Vagina (tissue), 2 donors: ENCODE data around the gene DCLRE1B. TPM values are rescaled to one million over a fixed set of nuclear protein-coding genes. Genes with fewer than 3 reads are reported as not detected.
A peak's percentile ranks its signal among the peaks of the same experiment; 100 is the strongest.

Source experiments
- DNase-seq, 2 donors: peaks; one replicate each; pipeline ENCODE4 v3.0.0-alpha.2; 2017; ENCODE audit errors: extremely low spot score in 2 of 2
- H3K27ac ChIP-seq: fragments of 200-600 bp; sonication (generic); one replicate; pipeline ENCODE4 v1.5.1; 2019
- H3K27me3 ChIP-seq: fragments of 200-600 bp; sonication (generic); one replicate; pipeline ENCODE4 v1.5.1; 2019
- H3K36me3 ChIP-seq, 2 donors: fragments of 200-600 bp; sonication (generic); one replicate each; pipeline ENCODE4 v1.5.1; 2017 to 2019
- H3K4me1 ChIP-seq: fragments of 200-600 bp; sonication (generic); one replicate; pipeline ENCODE4 v1.5.1; 2019
- H3K4me3 ChIP-seq, 2 donors: fragments of 200-600 bp; sonication (generic); 1 replicate in 1 of 2; 2 replicates in 1 of 2; pipeline ENCODE4 v1.5.1; 2016 to 2019
- H3K9me3 ChIP-seq: fragments of 200-600 bp; sonication (generic); one replicate; pipeline ENCODE4 v1.5.1; 2019
- POLR2A ChIP-seq, 2 donors: fragments of 450-650 bp; IDR thresholded peaks; one replicate each; pipeline ENCODE4 v1.6.1; 2017; ENCODE audit warnings: antibody characterized with exemption in 2 of 2, mild to moderate bottlenecking in 2 of 2, moderate library complexity in 2 of 2
- POLR2AphosphoS5 ChIP-seq, 2 donors: sonication (generic); formaldehyde crosslinking; IDR thresholded peaks; one replicate each; pipeline ENCODE4 v1.9.0; 2017; ENCODE audit warnings: antibody characterized with exemption in 2 of 2, mild to moderate bottlenecking in 2 of 2, low read depth in 1 of 2; ENCODE audit not compliant: insufficient read depth in 1 of 2
- intact Hi-C: fragments of 100-400 bp; cut with DNase I; formaldehyde crosslinking; loops from one replicate; pipeline ENCODE4 v1.15.1; 2023
- total RNA-seq: library from RNA; depleted of rRNA; stranded (reverse); fragments of >200 nt; gene quantifications from one replicate; pipeline ENCODE4 v1.2.3, GENCODE V29; 2016
- TF ChIP-seq, protein P1 (sequence below), 3 experiments: fragments of 450-650 bp in 2 of 3; fragments of 200-600 bp in 1 of 3; sonication (generic) in 1 of 3; IDR thresholded peaks; one replicate each; pipeline ENCODE4 v1.5.1; 2017 to 2019; ENCODE audit warnings: antibody characterized with exemption in 3 of 3, mild to moderate bottlenecking in 2 of 3, moderate library complexity in 2 of 3

Gene DCLRE1B
- total RNA-seq, 1 donor from 2014 or later = 5.2 TPM

DNA sequence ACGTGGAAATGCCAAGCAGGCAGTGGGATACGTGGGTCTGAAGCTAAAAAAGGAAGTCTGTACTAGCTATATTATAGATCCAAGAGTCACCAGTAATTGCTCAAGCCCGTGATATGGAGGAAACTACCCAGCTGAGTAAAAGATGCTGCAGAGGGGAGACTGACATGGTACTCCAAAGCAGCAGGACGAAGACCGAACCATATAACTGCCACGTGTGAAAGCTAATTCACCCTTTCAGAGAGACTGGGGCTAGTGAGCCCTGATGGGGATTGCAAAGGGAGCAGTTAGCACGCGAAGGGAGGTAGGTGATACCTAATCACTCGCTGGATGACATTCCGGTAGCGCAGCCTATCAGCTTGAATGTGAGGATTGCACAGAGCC is 843 bp upstream of the DCLRE1B start:
- Histone ChIP-seq H3K36me3 (peaks cover 0 to 25% of the 10 kb centered on the region in 2 donors), H3K9me3 (no peaks in the 10 kb centered on the region), H3K27ac (peak overlapping the region; percentile 95), H3K4me1 (peaks cover 22% of the 10 kb centered on the region), H3K27me3 (no peaks in the 10 kb centered on the region), H3K4me3 (peak overlapping the region; percentile 67 to 86)
- no peak for DNase-seq
- intact Hi-C loops = loop anchor here (2.0 to 10.0 kb wide), 2 partner anchors 25 to 69 kb away; partner anchors contain the start of gene HIPK1
- no peak for TF ChIP-seq POLR2AphosphoS5 (IDR thresholded peaks at IDR 0.05; ENCODE audit: insufficient read depth in 1 of 2, low read depth in 1 of 2)

DNA sequence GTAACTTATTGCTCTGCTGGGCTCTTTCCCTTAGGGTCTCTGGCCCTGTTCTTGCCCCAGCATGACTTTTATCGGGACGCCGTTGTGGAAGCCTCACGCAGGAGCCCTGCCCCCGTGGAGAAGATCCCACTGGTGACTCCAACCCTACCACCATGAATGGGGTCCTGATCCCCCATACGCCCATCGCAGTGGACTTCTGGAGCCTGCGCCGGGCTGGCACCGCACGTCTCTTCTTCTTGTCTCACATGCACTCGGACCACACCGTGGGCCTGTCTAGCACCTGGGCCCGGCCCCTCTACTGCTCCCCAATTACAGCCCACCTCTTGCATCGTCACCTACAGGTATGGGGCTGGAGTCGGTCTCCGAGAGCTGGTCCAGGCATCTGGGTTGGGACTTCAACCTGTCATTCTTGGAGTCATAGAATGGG is 322 bp downstream of the DCLRE1B start:
- TF ChIP-seq, protein P1, sequence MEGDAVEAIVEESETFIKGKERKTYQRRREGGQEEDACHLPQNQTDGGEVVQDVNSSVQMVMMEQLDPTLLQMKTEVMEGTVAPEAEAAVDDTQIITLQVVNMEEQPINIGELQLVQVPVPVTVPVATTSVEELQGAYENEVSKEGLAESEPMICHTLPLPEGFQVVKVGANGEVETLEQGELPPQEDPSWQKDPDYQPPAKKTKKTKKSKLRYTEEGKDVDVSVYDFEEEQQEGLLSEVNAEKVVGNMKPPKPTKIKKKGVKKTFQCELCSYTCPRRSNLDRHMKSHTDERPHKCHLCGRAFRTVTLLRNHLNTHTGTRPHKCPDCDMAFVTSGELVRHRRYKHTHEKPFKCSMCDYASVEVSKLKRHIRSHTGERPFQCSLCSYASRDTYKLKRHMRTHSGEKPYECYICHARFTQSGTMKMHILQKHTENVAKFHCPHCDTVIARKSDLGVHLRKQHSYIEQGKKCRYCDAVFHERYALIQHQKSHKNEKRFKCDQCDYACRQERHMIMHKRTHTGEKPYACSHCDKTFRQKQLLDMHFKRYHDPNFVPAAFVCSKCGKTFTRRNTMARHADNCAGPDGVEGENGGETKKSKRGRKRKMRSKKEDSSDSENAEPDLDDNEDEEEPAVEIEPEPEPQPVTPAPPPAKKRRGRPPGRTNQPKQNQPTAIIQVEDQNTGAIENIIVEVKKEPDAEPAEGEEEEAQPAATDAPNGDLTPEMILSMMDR (IDR thresholded peaks at IDR 0.05) = no peak
- TF ChIP-seq POLR2AphosphoS5 (IDR thresholded peaks at IDR 0.05; ENCODE audit: insufficient read depth in 1 of 2, low read depth in 1 of 2) (no peak), POLR2A (IDR thresholded peaks at IDR 0.05) (no peak)
- intact Hi-C loops = loop anchor here (2.0 to 10.0 kb wide), 2 partner anchors 23 to 71 kb away; partner anchors contain the start of gene HIPK1
- H3K9me3 ChIP-seq = no peaks in the 10 kb centered on the region
- H3K4me3 ChIP-seq = peak overlapping the region; percentile 67 to 86
- DNase-seq = peak in 1 of 2 donors; percentile 94
- H3K27ac ChIP-seq = peak overlapping the region; percentile 95
- H3K27me3 ChIP-seq = no peaks in the 10 kb centered on the region
- peaks cover 0 to 15% of the 10 kb centered on the region in 2 donors for H3K36me3 ChIP-seq
- peaks cover 22% of the 10 kb centered on the region for H3K4me1 ChIP-seq

DNA sequence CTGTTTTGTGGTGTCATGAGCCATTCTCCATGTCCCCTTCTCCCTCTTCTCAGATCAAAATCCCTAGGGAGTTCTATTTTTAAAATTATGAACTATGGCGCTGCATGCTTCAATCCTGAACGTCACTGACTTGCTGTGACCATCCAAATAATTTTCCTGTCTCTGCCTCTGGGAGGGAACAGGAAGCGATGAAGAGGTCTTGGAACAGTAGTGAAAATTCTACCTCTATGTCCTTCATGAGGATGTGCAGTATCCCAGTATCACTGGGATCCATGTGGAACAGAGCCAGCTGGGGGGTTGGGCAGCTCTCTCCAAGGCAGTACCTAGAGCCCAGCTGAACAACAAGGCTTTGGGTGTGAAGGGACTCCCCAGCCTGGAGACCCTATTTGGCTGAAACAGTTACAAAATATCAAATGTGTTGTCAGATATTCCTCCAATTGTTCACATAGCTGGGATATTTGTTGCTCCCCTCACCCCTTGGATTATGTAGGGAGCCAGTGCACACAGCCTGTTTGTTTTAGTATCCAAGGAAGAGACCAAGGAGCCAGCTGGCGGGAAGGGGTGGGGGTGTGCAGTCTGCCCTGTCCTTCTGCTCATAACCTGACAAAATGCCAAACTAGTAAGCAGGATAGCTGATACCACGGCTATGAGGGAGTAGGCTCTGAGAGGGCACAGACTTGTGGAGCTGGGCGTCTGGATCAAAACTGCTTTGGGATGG is 7.6 kb downstream of the DCLRE1B start:
- peak overlapping the region; percentile 49 for H3K27ac ChIP-seq
- H3K4me1 ChIP-seq = peaks cover 4% of the 10 kb centered on the region
- no peak overlapping the region for H3K4me3 ChIP-seq
- H3K27me3 ChIP-seq = no peaks in the 10 kb centered on the region
- no peaks in the 10 kb centered on the region for H3K9me3 ChIP-seq
- TF ChIP-seq POLR2AphosphoS5 (IDR thresholded peaks at IDR 0.05; ENCODE audit: insufficient read depth in 1 of 2, low read depth in 1 of 2) (no peak), POLR2A (IDR thresholded peaks at IDR 0.05) (no peak)
- TF ChIP-seq, protein P1 (IDR thresholded peaks at IDR 0.05) = no peak
- DNase-seq = no peak
- H3K36me3 ChIP-seq = peaks cover 0 to 27% of the 10 kb centered on the region in 2 donors
- intact Hi-C loops = no loop called here

DNA sequence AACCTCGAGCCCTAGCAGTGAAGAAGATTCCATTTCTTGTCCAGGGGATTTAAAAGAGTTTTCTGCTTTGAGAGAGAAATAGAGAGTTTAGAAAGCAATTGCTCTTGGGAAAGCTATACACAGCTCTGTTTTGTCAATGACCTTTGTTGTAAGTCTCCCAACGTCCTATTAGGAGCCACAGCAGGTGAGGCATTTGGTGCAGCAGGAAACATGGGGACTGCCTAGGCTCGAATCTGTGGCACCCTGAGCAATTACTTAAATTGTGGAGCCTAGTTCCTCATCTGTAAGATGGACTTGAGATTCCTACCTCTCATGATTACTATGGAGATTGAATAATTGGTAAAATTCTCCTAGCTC is 8.2 kb downstream of the DCLRE1B start:
- no peak overlapping the region for H3K4me3 ChIP-seq
- DNase-seq = no peak
- no peaks in the 10 kb centered on the region for H3K9me3 ChIP-seq
- H3K4me1 ChIP-seq = peaks cover 4% of the 10 kb centered on the region
- H3K36me3 ChIP-seq = peaks cover 0 to 21% of the 10 kb centered on the region in 2 donors
- intact Hi-C loops = no loop called here
- TF ChIP-seq POLR2A (IDR thresholded peaks at IDR 0.05) = no peak
- TF ChIP-seq, protein P1 (IDR thresholded peaks at IDR 0.05) = no peak
- TF ChIP-seq POLR2AphosphoS5 (IDR thresholded peaks at IDR 0.05; ENCODE audit: insufficient read depth in 1 of 2, low read depth in 1 of 2) = no peak
- no peak overlapping the region for H3K27ac ChIP-seq
- no peaks in the 10 kb centered on the region for H3K27me3 ChIP-seq

DNA sequence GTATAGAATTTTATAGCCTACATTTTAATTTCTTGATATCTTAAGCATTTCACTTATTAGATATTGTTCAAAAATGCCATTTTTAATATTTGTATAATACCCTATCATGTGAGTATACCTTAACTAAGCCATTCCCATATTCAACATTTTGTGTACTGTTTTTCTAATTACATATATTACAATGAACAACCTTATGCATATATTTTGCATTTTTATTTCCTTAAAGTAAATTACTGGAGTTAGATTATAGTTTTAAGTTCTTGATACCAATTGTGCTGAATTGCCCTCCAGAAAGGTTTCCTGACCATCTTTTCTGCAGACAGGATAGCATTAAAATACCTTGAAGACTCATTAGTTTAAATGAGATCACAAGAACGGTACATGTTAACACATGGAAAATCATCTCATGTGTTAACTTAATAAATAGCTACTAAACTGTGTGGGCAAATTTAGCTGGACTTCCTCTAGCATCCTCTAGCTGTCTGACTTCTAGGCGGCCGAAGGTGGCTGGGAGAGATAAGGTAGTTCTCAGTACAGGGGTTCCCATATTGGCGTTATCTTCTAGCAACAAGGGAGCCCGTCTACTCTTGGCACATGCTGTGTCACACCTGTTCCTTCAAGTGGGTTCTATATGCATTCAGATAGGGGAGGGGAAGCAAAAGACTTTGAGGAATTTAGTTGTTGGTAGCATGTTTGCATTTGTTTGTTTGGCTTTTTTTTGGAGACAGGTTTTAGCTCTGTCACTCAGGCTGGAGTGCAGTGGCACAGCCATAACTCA is 8.9 kb downstream of the DCLRE1B start:
- Histone ChIP-seq H3K27me3 (no peaks in the 10 kb centered on the region), H3K4me1 (peaks cover 4% of the 10 kb centered on the region), H3K4me3 (no peak overlapping the region), H3K9me3 (no peaks in the 10 kb centered on the region), H3K27ac (no peak overlapping the region), H3K36me3 (peaks cover 0 to 15% of the 10 kb centered on the region in 2 donors)
- TF ChIP-seq, protein P1 (IDR thresholded peaks at IDR 0.05) = no peak
- TF ChIP-seq POLR2A (IDR thresholded peaks at IDR 0.05) (no peak), POLR2AphosphoS5 (IDR thresholded peaks at IDR 0.05; ENCODE audit: insufficient read depth in 1 of 2, low read depth in 1 of 2) (no peak)
- DNase-seq = no peak
- intact Hi-C loops = no loop called here
